Right cardiac atrium (tissue), 5 donors: Measurements from ENCODE around the gene NEK9. TPM values are rescaled to one million over a fixed set of nuclear protein-coding genes. Genes with fewer than 3 reads are reported as not detected.
A peak's percentile ranks its signal among the peaks of the same experiment; 100 is the strongest.
"Not testable (repeated sequence)": the region's sequence is repeated elsewhere in the genome, so short reads cannot be mapped to it uniquely, and the experiment has no call there.

Experiments used
- ATAC-seq, 2 donors: fragments of 200-7000 bp; cut with Tn5 transposase; one replicate each; pipeline versions ENCODE4 v1.8.0 to v1.9.1; 2020; ENCODE audit warnings: moderate library complexity in 2 of 2, mild to moderate bottlenecking in 1 of 2
- DNase-seq, 3 donors: peaks; one replicate each; pipeline ENCODE4 v3.0.0-alpha.2; 2020
- H3K27ac ChIP-seq: one replicate; pipeline ENCODE4 v1.5.1; 2013; ENCODE audit warnings: mild to moderate bottlenecking, low read length, control low read depth, moderate library complexity
- H3K27me3 ChIP-seq: one replicate; pipeline ENCODE4 v1.6.1; 2013; ENCODE audit not compliant: control insufficient read depth, insufficient read depth
- H3K4me1 ChIP-seq: one replicate; pipeline ENCODE4 v1.6.1; 2013; ENCODE audit warnings: low read length; ENCODE audit not compliant: control insufficient read depth, insufficient read depth
- H3K4me3 ChIP-seq: one replicate; pipeline ENCODE4 v1.5.1; 2013; ENCODE audit warnings: low read length, control low read depth
- H3K9me3 ChIP-seq: one replicate; pipeline ENCODE4 v1.6.1; 2013; ENCODE audit warnings: low read length; ENCODE audit not compliant: control insufficient read depth
- WGBS: extraction: QIAGEN DNeasy Blood & Tissue Kit; methylation state at CpG from one replicate; pipeline ENCODE4 v1.1.7; 2013; 5-methylcytosine and 5-hydroxymethylcytosine counted together
- intact Hi-C, 4 donors: fragments of 100-400 bp; cut with DNase I; formaldehyde crosslinking; loops; one replicate each; pipeline versions ENCODE4 v1.11.0 to v1.14.0; 2022 to 2023
- polyA plus RNA-seq: library from polyadenylated mRNA; stranded (reverse); fragments of 200-250 nt; gene quantifications from one replicate; pipeline ENCODE4 v1.2.3, GENCODE V29; 2013
- total RNA-seq, 4 donors: library from RNA; stranded (reverse); fragmentation: NEBNext Ultra II Directional; extraction: Animal tissue kit (Norgen Biotek cat#: 25700); gene quantifications; one replicate each; pipeline ENCODE4 v1.2.1, GENCODE V29; 2021
- donor health status: healthy with polysubstance abuse.
- donor health status: DM: no; HTN: yes; CAD: no.
- donor health status: DM: no; HTN: no; CAD: no.
- donor health status: DM: no; HTN: yes; CAD: no; lungs with severe emphysema.
- donor health status: DM: yes; HTN: yes; CAD: no.

Gene NEK9
- total and polyA plus RNA-seq, 5 donors: 48.5 to 129 (median 122) TPM

GRCh38 chr14:75163677-75164076 lies 36.8 kb upstream of the NEK9 start:
- H3K9me3 ChIP-seq: no peaks in the 10 kb centered on the region
- H3K27me3 ChIP-seq: no peaks in the 10 kb centered on the region
- 94% methylated on average over 2 of the region's 2 CpGs for WGBS
- no peak for ATAC-seq
- H3K27ac ChIP-seq: no peak overlapping the region
- no peak overlapping the region for H3K4me3 ChIP-seq
- intact Hi-C loops: no loop called here
- no peak for DNase-seq
- peaks cover 2% of the 10 kb centered on the region for H3K4me1 ChIP-seq

DNA sequence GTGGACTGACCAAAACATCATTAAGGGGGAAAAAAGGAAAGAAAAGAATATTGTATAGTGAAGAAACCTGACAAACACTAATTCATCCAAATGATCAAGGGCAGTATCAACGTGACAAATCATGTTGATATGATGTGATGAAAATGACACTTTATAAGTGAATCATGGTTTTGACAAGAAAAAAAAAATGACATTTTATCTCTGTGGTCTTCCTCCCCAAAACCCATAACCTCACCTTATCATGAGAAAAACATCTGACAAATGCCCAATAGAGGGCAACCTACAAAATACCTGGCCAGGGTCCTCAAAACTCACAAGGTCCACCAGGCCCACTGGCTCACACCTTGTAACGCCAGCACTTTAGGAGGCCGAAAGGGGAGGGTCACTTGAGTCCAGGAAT lies 35.8 kb upstream of the NEK9 start:
- 82% methylated on average over 3 of the region's 3 CpGs for WGBS
- ATAC-seq (no peak), DNase-seq (no peak)
- Histone ChIP-seq H3K4me3 (no peak overlapping the region), H3K9me3 (no peaks in the 10 kb centered on the region), H3K4me1 (peaks cover 2% of the 10 kb centered on the region), H3K27ac (no peak overlapping the region), H3K27me3 (no peaks in the 10 kb centered on the region)
- intact Hi-C loops: no loop called here

GRCh38 chr14:75158843-75159614 lies 32.2 kb upstream of the NEK9 start:
- Histone ChIP-seq H3K27ac (no peak overlapping the region), H3K4me3 (no peak overlapping the region), H3K27me3 (no peaks in the 10 kb centered on the region), H3K4me1 (peaks cover 1% of the 10 kb centered on the region), H3K9me3 (no peaks in the 10 kb centered on the region)
- WGBS: 97% methylated on average over 6 of the region's 6 CpGs
- no peak for ATAC-seq
- no peak for DNase-seq
- intact Hi-C loops: no loop called here

DNA sequence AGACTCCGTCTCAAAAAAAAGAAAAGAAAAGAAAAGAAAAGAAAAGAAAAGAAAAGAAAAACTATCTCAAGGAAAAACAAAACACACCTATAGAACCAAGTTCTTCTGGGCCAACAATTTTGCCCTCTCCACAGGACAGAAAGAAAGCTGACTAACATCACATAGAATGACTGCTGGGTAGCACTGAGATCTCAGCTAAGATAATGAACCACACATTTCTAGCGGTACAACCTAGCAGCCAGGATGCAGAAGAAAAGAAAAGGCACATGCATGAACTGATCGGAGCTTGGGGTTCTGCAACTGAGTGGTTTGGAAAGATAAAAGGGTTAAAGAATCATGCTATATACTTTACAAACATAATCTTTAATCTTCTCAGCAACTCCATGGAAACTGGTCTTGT lies 30.1 kb upstream of the NEK9 start:
- 78% methylated on average over 3 of the region's 3 CpGs for WGBS
- DNase-seq: no peak

GRCh38 chr14:75156111-75156510 lies 29.3 kb upstream of the NEK9 start:
- H3K27ac ChIP-seq: no peak overlapping the region
- DNase-seq (no peak), ATAC-seq (no peak)
- H3K27me3 ChIP-seq: no peaks in the 10 kb centered on the region
- peaks cover 1% of the 10 kb centered on the region for H3K4me1 ChIP-seq
- 97% methylated on average over 1 of the region's 1 CpG for WGBS
- no peaks in the 10 kb centered on the region for H3K9me3 ChIP-seq
- intact Hi-C loops: no loop called here
- H3K4me3 ChIP-seq: no peak overlapping the region

More for the DNA sequence above, 30.1 kb upstream of the NEK9 start:
- H3K9me3 ChIP-seq: no peaks in the 10 kb centered on the region
- H3K4me1 ChIP-seq: peaks cover 1% of the 10 kb centered on the region
- intact Hi-C loops: no loop called here
- H3K27me3 ChIP-seq: no peaks in the 10 kb centered on the region
- H3K27ac ChIP-seq: no peak overlapping the region
- ATAC-seq: no peak
- H3K4me3 ChIP-seq: no peak overlapping the region

- 94% methylated on average over 3 of the region's 3 CpGs for WGBS
- intact Hi-C loops: no loop called here
- Histone ChIP-seq H3K4me1 (peaks cover 1% of the 10 kb centered on the region), H3K27me3 (no peaks in the 10 kb centered on the region), H3K27ac (no peak overlapping the region), H3K9me3 (no peaks in the 10 kb centered on the region), H3K4me3 (no peak overlapping the region)
- ATAC-seq: no peak
- DNase-seq: no peak
Measured at GRCh38 chr14:75155169-75155568, 28.3 kb upstream of the NEK9 start.

DNA sequence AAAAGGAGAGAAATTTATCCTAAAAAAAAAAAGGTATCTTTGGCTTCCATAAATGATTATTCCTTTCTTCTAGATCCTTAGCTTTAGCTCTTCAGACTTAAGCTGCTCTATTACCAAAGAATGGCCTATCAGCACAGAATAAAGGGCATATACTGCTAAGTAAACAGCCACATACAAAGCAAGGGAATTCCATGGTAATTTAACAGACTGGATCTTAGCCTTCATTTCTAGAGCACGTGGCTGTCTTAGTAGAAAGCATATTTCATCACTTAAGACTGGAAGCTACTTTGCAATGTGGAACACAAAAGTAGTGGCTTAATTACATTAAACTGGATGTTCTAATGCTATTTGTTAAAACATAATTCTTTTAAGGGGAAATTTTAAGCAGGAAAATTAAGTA lies 26.4 kb upstream of the NEK9 start:
- Histone ChIP-seq H3K27ac (no peak overlapping the region), H3K27me3 (no peaks in the 10 kb centered on the region), H3K4me1 (peaks cover 3% of the 10 kb centered on the region), H3K9me3 (no peaks in the 10 kb centered on the region), H3K4me3 (no peak overlapping the region)
- ATAC-seq: no peak
- no peak for DNase-seq
- intact Hi-C loops: no loop called here
- 70% methylated on average over 1 of the region's 1 CpG for WGBS

DNA sequence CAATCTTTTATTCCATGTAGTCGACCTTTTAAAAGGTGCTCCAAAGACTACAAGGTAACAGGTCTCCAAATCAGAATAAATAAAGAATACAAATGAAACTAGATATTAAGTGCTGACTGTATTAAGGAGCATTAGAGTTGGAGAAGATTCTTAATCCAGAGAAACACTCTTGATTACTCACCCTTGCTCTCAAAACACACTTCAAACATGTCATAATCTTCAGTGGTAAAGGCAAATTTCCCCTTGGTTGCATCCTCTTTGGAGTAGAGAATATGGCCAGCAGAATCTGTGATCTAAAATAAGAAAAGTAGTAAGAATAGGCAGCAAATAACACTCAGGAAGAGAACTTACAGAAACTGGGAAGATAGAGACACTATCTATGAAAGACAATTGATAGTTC lies 25.0 kb upstream of the NEK9 start:
- Histone ChIP-seq H3K27ac (no peak overlapping the region), H3K4me3 (no peak overlapping the region), H3K27me3 (no peaks in the 10 kb centered on the region), H3K4me1 (peaks cover 7% of the 10 kb centered on the region), H3K9me3 (no peaks in the 10 kb centered on the region)
- ATAC-seq (no peak), DNase-seq (no peak)
- WGBS: 94% methylated on average over 1 of the region's 1 CpG
- intact Hi-C loops: no loop called here

DNA sequence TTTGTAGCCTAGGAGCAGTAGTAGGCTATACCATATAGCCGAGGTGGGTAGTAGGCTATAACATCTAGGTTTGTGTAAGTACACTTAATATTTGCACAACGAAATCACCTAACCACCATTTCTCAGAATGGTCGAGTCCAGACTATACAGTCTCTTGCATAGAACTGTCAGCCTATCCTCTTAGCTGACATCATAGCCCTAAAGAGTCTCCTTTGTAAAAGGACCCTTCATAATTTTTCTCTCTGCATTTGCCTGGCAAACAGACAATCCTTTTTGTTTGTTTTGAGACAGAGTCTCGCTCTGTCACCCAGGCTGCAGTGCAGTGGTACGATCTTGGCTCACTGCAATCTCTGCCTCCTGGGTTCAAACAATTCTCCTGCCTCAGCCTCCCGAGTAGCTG lies 23.8 kb upstream of the NEK9 start:
- WGBS: 72% methylated on average over 6 of the region's 6 CpGs
- DNase-seq, ATAC-seq, H3K4me1 ChIP-seq, H3K9me3 ChIP-seq, H3K4me3 ChIP-seq, H3K27ac ChIP-seq, intact Hi-C loops, H3K27me3 ChIP-seq: not testable (repeated sequence)

DNA sequence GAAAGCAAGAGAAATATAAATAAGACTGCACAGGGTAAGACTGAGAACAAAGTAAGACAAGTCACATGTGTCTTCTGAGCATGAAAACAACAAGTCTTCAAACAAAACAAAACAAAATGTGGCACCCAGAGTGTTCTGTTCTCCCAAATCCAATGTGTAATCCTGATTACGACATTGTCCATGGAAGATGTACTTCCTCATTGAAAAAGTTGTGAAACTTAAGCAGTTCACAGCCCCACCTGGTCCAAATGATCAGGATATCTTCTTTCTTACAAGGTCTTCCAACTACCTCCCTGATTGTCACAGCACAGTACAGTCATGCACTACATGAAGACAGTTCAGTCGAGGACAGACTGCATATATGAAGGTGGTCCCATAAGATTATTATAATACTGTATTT lies 23.3 kb upstream of the NEK9 start:
- no peak for DNase-seq
- 81% methylated on average over 2 of the region's 2 CpGs for WGBS
- H3K4me1 ChIP-seq: peaks cover 6% of the 10 kb centered on the region
- intact Hi-C loops: no loop called here
- H3K27ac ChIP-seq: no peak overlapping the region
- ATAC-seq: no peak
- H3K4me3 ChIP-seq: no peak overlapping the region
- no peaks in the 10 kb centered on the region for H3K27me3 ChIP-seq
- H3K9me3 ChIP-seq: no peaks in the 10 kb centered on the region

- ATAC-seq (peak; percentile 94 to 96), DNase-seq (peak; percentile 81 to 91 (median 82))
- Histone ChIP-seq H3K27me3 (no peaks in the 10 kb centered on the region), H3K27ac (peak overlapping the region; percentile 99), H3K4me3 (no peak overlapping the region), H3K4me1 (peaks cover 11% of the 10 kb centered on the region), H3K9me3 (no peaks in the 10 kb centered on the region)
- WGBS: 33% methylated on average over 13 of the region's 13 CpGs
- intact Hi-C loops: loop anchor here in 1 of 4 donors (5.0 kb wide), 1 partner anchor 150 kb away; no protein-coding TSS in a partner anchor
Measured at GRCh38 chr14:75147423-75148071, 20.7 kb upstream of the NEK9 start.
